Activated B cell treated with CpG ODN at 0.5 μM for 24 hours (primary cell): Measurements from ENCODE around the gene SRPK3. TPM values are rescaled to one million over a fixed set of nuclear protein-coding genes. Genes with fewer than 3 reads are reported as not detected.
"Not testable (repeated sequence)": the region's sequence is repeated elsewhere in the genome, so short reads cannot be mapped to it uniquely, and the experiment has no call there.

Source experiments
- ATAC-seq: fragments of 200-7000 bp; cut with Tn5 transposase; one replicate; pipeline ENCODE4 v1.10.0; 2021; ENCODE audit warnings: low read depth, mild to moderate bottlenecking, moderate library complexity
- CTCF ChIA-PET: fragments of 350-600 bp; sonication (Branson Sonifier 250); formaldehyde crosslinking; loops from one replicate; lab custom pipeline; 2021; ENCODE audit warnings: antibody characterized with exemption; lab: Charles Lee
- POLR2A ChIA-PET: fragments of 350-600 bp; sonication (Branson Sonifier 250); formaldehyde crosslinking; loops from one replicate; lab custom pipeline; 2021; ENCODE audit warnings: antibody characterized with exemption; lab: Charles Lee
- DNase-seq: peaks from one replicate; pipeline ENCODE4 v3.0.0; 2022
- H3K27ac Mint-ChIP-seq: one replicate; pipeline ENCODE4 v1.8.0; 2020; ENCODE audit warnings: mixed read lengths
- H3K27me3 Mint-ChIP-seq: one replicate; pipeline ENCODE4 v1.8.0; 2021; ENCODE audit warnings: mixed read lengths
- H3K36me3 Mint-ChIP-seq: one replicate; pipeline ENCODE4 v1.8.0; 2021; ENCODE audit warnings: low read depth, mixed read lengths
- H3K4me1 Mint-ChIP-seq: one replicate; pipeline ENCODE4 v1.8.0; 2021; ENCODE audit warnings: mixed read lengths
- H3K4me3 Mint-ChIP-seq: one replicate; pipeline ENCODE4 v1.8.0; 2020; ENCODE audit warnings: mild to moderate bottlenecking, mixed read lengths
- H3K9me3 Mint-ChIP-seq: one replicate; pipeline ENCODE4 v1.8.0; 2020; ENCODE audit warnings: mixed read lengths
- intact Hi-C: fragments of 100-400 bp; cut with micrococcal nuclease; formaldehyde crosslinking; loops from one replicate; pipeline ENCODE4 v1.15.1; 2024
- total RNA-seq: library from RNA; stranded (reverse); gene quantifications from 2 replicates; pipeline ENCODE4 v1.2.3, GENCODE V29; 2022
- TF ChIP-seq, protein P1 (sequence below): fragments of 200-600 bp; IDR thresholded peaks from one replicate; pipeline ENCODE4 v1.8.0; 2022; ENCODE audit warnings: antibody characterized with exemption, mild to moderate bottlenecking

Gene SRPK3
- total RNA-seq, 1 donor from 2014 or later, result not detected

DNA sequence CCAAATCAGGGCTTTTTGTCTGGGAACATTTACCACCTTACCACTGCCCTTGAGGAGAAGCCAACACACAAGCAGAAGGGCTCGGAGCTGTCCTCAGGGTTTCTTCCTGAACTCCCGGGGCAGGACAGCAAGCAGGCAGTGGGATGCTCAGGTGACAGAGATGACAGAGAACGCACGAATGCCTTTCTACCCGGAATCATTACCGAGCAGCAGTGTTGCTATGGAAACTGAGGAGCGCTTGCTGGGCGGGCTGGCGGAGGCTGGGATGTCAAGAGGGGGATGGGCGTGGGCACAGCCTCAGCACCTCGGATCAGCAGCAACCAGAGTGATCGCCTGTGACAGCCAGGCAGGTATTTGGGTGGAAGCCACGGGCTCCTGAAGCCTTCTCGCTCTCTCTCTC lies 31.4 kb downstream of the SRPK3 start:
- intact Hi-C loops, result no loop called here
- no peak overlapping the region for H3K27ac Mint-ChIP-seq
- TF ChIP-seq, protein P1, sequence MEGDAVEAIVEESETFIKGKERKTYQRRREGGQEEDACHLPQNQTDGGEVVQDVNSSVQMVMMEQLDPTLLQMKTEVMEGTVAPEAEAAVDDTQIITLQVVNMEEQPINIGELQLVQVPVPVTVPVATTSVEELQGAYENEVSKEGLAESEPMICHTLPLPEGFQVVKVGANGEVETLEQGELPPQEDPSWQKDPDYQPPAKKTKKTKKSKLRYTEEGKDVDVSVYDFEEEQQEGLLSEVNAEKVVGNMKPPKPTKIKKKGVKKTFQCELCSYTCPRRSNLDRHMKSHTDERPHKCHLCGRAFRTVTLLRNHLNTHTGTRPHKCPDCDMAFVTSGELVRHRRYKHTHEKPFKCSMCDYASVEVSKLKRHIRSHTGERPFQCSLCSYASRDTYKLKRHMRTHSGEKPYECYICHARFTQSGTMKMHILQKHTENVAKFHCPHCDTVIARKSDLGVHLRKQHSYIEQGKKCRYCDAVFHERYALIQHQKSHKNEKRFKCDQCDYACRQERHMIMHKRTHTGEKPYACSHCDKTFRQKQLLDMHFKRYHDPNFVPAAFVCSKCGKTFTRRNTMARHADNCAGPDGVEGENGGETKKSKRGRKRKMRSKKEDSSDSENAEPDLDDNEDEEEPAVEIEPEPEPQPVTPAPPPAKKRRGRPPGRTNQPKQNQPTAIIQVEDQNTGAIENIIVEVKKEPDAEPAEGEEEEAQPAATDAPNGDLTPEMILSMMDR, result no peak
- H3K36me3 Mint-ChIP-seq, result no peaks in the 10 kb centered on the region
- ChIA-PET CTCF (no interaction called here), POLR2A (no interaction called here)
- DNase-seq, result no peak
- H3K9me3 Mint-ChIP-seq, result no peaks in the 10 kb centered on the region
- peaks cover 8% of the 10 kb centered on the region for H3K27me3 Mint-ChIP-seq
- no peak for ATAC-seq
- H3K4me1 Mint-ChIP-seq, result peaks cover 7% of the 10 kb centered on the region
- H3K4me3 Mint-ChIP-seq, result no peak overlapping the region

DNA sequence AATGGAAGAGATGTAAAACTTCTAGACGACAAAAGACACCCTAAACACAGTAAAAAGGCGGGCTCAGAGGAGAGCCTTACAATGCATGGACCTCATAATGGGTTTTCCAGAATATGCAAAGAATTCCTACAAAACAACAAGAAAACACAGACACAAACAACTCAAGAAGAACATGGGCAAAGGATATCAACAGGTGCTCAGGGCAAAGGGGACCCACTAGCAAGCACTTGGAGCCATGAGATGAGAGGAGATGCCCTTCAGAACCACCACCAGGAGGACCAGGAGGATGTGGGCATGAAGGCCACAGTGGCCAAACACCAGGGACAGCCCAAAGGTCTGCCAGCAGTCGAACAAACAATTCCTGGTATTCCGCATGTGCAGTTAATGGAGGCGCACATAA lies 32.3 kb downstream of the SRPK3 start:
- Mint-ChIP-seq H3K36me3 (no peaks in the 10 kb centered on the region), H3K4me1 (peaks cover 7% of the 10 kb centered on the region), H3K9me3 (no peaks in the 10 kb centered on the region), H3K4me3 (no peak overlapping the region), H3K27ac (no peak overlapping the region), H3K27me3 (peaks cover 8% of the 10 kb centered on the region)
- CTCF ChIA-PET, result no interaction called here
- ATAC-seq (no peak), DNase-seq (no peak)
- intact Hi-C loops, result no loop called here
- TF ChIP-seq, protein P1, result no peak
- POLR2A ChIA-PET, result no interaction called here

DNA sequence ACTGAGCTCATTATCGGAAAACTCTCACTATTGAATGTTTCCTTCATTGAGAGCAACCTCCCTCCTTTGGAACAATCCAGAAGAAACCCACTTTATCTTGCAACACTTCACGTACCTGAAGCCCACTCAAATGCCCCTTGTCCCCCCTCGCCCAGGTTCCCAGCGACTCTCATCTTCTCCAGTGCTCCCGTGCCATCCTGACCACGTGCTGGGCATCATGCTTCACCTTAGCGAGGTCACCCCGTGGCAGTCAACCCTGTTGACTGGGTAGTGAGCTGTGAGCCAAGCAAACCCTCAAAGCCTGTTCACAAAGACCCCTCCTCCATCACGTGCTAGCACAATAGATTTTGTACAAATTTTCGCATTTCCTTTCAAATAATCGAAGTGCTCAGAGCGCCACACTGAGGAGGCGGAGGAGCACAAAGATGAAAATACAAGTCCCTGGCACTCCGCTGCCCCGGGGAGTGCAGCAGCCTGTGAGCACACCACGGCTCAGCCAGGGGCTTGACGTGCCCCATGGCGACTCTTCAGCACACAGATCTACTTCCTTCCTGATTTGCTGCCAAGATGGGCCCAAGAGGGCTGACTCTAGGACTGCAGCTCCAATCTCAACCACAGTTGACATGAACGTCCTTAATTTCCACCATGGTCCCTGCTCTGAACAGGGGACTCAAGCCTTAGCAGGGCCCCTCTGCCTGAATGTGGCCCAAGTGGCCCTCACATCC lies 33.9 kb downstream of the SRPK3 start:
- TF ChIP-seq, protein P1, result no peak
- no peak overlapping the region for H3K4me3 Mint-ChIP-seq
- intact Hi-C loops, result loop anchor here (5.0 kb wide), 1 partner anchor 113 kb away; the partner anchor contains the start of gene ARHGAP4
- peaks cover 12% of the 10 kb centered on the region for H3K27me3 Mint-ChIP-seq
- ChIA-PET POLR2A (no interaction called here), CTCF (no interaction called here)
- DNase-seq (no peak), ATAC-seq (no peak)
- H3K4me1 Mint-ChIP-seq, result peaks cover 7% of the 10 kb centered on the region
- no peaks in the 10 kb centered on the region for H3K9me3 Mint-ChIP-seq
- H3K36me3 Mint-ChIP-seq, result no peaks in the 10 kb centered on the region
- peak overlapping the region; percentile 35 for H3K27ac Mint-ChIP-seq

DNA sequence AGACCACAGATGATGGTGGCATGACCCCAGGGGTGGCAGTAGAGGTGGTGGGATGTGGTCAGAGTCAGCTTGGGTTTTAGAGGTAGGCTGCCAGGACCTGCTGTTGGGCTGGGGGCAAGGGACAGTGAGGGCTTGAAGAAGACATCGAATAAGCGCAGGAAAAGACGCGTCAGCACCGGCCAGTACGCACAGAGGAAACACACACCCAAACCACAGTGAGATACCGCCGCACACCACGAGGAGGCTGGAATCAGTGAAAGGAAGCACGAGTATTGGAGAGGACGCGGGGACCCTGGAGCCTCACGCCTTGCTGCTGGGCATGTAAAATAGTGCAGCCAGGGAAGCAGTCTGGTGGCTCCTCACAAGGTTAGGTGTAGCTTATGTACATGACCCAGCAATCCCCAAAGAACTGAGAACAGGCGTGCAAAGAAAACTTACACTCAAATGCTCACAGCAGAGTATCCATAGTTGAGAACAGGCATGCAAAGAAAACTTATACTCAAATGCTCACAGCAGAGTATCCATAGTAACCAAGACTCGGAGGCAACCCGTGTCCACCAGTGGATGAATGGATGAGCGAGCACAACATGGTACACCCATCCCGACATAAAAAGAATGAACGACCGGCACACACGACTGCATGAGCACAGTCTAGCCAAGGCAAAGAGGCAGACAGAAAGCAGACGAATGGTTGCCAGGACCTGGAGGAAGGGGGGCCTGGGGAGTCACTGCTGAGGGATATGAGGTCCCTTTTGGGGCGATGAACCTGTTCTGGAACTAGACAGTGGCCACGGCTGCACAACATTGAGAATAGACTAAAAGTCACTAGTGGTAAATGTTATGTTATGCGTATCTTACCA lies 36.2 kb downstream of the SRPK3 start:
- POLR2A ChIA-PET, result no interaction called here

DNA sequence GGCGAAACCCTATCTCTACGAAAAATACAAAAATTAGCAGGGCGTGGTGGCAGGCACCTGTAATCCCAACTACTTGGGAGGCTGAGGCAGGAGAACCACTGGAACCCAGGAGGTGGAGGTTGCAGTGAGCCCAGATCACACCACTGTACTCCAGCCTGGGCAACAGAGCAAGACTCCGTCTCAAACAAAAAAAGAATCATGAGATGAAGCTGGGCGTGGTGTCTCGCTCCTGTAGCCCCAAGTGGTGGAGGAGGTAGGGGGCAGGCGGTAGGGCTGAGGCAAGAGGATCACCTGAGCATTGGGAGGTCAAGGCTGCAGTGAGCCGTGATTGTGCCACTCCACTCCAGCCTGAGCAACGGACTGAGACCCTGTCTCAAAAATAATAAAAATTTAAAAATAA lies 37.2 kb downstream of the SRPK3 start:
- intact Hi-C loops, result loop anchor here (5.0 kb wide), 1 partner anchor 109 kb away; the partner anchor contains the start of gene ARHGAP4

More for the DNA sequence above, 36.2 kb downstream of the SRPK3 start:
- H3K27me3 Mint-ChIP-seq, result peaks cover 12% of the 10 kb centered on the region
- ATAC-seq (peak; percentile 63), DNase-seq (no peak)
- peaks cover 7% of the 10 kb centered on the region for H3K4me1 Mint-ChIP-seq
- CTCF ChIA-PET, result no interaction called here
- intact Hi-C loops, result loop anchor here (5.0 kb wide), 1 partner anchor 110 kb away; the partner anchor contains the start of gene ARHGAP4
- H3K4me3 Mint-ChIP-seq, result no peak overlapping the region
- H3K36me3 Mint-ChIP-seq, result no peaks in the 10 kb centered on the region
- H3K9me3 Mint-ChIP-seq, result no peaks in the 10 kb centered on the region
- H3K27ac Mint-ChIP-seq, result no peak overlapping the region
- TF ChIP-seq, protein P1, result no peak

More for the DNA sequence above, 37.2 kb downstream of the SRPK3 start:
- H3K9me3 Mint-ChIP-seq, POLR2A ChIA-PET, DNase-seq, H3K4me1 Mint-ChIP-seq, H3K4me3 Mint-ChIP-seq, H3K36me3 Mint-ChIP-seq, H3K27ac Mint-ChIP-seq, ATAC-seq: not testable (repeated sequence)
- CTCF ChIA-PET, result interaction anchor here (0.7 to 0.8 kb wide), 2 partner anchors 83 to 116 kb away, joined by 3 read pairs; no protein-coding TSS in a partner anchor
- peaks cover 12% of the 10 kb centered on the region for H3K27me3 Mint-ChIP-seq
